AG10803 (cell line): Measurements from ENCODE around the gene CERK.

Source experiments
- DNase-seq: peaks from one replicate; pipeline ENCODE4 v3.0.0; 2010; ENCODE audit warnings: low read depth
- H3K4me3 ChIP-seq: 2 replicates; pipeline ENCODE4 v1.5.1; 2011; ENCODE audit warnings: mild to moderate bottlenecking, low read length, control low read depth
- CTCF ChIP-seq: conservative IDR thresholded peaks from 2 replicates; pipeline ENCODE4 v1.5.1; 2011; ENCODE audit warnings: mild to moderate bottlenecking, low read length, control low read depth, inconsistent platforms

The CERK gene

DNA sequence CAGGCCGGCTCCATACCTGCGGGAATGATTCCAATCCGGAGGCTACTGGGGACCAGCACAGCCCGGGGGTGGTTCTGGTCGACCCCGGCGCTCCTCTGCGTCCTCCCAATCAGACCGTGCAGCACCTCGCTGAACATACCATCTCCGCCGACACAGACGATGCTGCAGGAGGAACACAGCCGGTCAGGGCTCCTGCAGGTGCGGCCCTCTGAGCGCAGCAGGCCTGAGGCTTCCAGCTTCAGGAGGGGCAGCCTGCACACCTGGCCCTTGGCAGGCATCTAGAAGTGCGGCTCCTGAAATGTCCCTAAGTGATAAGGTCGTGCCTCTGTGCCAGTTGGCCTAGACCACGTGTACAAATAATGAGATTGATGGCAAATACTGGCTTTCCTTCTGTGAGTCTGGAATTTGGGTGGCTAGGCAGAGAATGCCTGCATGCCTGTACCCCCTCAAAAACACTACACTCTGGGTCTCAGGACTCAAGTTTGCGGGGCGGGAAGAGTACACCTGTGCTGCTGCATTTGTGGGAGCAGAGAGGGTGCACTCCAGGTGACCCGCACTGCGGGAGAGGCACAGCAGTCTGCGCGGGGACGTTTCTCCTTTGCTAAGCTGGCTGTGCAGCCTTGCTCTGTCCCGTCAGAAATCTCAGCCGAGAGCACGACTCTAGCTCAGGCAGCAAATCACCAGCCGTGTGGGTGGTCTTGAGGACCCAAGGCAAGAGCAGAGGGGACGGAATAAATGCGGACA is 30.1 kb downstream of the CERK start:
- DNase-seq: no peak
- no peak for TF ChIP-seq CTCF

DNA sequence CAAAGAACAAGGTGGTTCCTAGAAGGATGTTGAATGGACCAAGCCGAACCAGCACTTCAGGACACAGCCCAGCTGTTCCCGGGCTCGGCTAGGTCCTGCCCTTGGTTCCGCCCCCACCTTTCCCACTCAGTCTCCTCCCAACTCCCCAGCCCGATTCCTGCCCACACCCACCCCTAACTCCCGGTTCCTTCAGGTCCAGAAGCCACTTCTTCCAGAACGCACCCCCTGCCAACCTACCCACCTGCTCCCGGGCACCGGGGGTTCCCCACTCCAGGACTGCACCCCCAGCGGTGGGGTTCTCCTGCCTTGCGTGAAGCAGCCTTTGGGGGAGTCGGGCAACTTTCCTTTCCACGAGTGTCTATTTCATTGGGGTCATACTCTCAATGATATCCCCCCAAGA is 30.7 kb downstream of the CERK start:
- no peak overlapping the region for H3K4me3 ChIP-seq
- no peak for TF ChIP-seq CTCF
- DNase-seq: no peak

More for the DNA sequence above, 30.1 kb downstream of the CERK start:
- H3K4me3 ChIP-seq: no peak overlapping the region

- no peak for DNase-seq
- TF ChIP-seq CTCF: no peak
- no peak overlapping the region for H3K4me3 ChIP-seq
Measured at GRCh38 chr22:46706060-46706459, 32.0 kb downstream of the CERK start.

DNA sequence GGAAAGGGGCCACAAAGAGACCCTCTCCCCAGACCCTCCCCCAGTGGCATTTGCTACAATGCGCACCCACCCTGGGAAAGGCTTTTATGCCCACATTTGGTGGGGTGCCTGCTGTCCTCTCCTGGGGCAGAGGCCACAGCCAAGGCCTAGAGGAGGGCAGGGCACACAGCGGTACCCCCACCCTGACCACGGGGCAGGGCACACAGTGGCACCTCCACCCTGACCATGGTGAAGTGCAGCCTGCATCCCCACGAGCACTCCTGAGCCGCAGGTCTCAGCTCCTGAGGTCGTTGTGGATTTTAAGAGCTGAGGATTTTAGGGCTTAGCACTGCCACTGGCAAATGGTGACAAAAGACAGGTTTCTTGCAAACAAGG is 34.1 kb downstream of the CERK start:
- no peak overlapping the region for H3K4me3 ChIP-seq
- no peak for TF ChIP-seq CTCF
- DNase-seq: no peak

GRCh38 chr22:46703171-46703995 is 34.7 kb downstream of the CERK start:
- no peak for DNase-seq
- no peak overlapping the region for H3K4me3 ChIP-seq
- no peak for TF ChIP-seq CTCF

DNA sequence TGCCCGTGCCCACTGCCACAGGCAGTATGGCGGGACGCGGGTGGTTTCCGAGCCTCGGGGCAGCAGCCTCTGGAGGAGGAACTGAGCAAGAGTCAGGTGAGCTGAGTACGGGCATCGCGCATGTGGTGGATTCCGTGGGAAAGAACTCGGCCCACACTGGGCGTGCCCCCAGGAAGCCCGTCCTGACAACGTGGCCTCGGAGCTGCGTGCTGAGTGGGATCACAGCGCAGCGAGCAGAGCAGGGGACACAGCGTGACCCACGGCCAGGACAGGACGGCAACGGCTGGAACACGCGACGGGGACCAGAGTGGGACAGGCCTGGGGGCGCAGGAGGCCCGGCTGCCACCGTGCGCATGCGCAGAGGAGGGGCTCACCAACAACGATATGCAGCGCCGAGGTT is 36.8 kb downstream of the CERK start:
- no peak for TF ChIP-seq CTCF
- H3K4me3 ChIP-seq: no peak overlapping the region
- no peak for DNase-seq

DNA sequence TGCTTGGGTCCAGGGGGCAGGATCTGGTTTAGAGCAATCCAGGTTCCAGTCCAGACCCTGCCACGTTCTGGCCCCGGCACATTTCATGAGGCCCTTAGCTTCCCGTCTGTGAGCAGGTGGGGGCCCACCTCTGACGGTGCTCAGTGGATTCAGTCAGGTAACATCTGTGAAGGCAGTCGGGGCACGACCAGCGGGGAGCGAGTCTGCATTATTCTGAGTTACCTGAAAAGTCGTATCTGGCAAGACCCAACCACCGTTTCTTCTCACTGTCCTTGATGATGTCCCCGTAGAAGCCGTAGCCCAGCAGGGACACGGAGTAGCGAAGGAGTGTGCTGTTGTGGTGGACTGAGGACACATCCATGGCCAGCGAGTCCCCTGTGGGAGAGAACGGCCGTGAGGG is 39.0 kb downstream of the CERK start:
- no peak for TF ChIP-seq CTCF
- H3K4me3 ChIP-seq: no peak overlapping the region
- DNase-seq: no peak
